Coronary artery (tissue), 2 donors: ENCODE measurements around the gene TIMP1.
A peak's percentile ranks its signal among the peaks of the same experiment; 100 is the strongest.

ENCODE experiments used
- DNase-seq: peaks from one replicate; pipeline ENCODE4 v3.0.0-alpha.2; 2017; ENCODE audit warnings: low spot score
- H3K27ac ChIP-seq, 2 donors: fragments of 200-600 bp; sonication (generic); one replicate each; pipeline ENCODE4 v1.5.1; 2016 to 2019
- H3K4me3 ChIP-seq: fragments of 200-600 bp; sonication (generic); 2 replicates; pipeline ENCODE4 v1.5.1; 2016; ENCODE audit warnings: mild to moderate bottlenecking, moderate library complexity
- CTCF ChIP-seq: fragments of 200-600 bp; sonication (generic); IDR thresholded peaks from one replicate; pipeline ENCODE4 v1.5.1; 2019; ENCODE audit warnings: antibody characterized with exemption

Gene TIMP1

DNA sequence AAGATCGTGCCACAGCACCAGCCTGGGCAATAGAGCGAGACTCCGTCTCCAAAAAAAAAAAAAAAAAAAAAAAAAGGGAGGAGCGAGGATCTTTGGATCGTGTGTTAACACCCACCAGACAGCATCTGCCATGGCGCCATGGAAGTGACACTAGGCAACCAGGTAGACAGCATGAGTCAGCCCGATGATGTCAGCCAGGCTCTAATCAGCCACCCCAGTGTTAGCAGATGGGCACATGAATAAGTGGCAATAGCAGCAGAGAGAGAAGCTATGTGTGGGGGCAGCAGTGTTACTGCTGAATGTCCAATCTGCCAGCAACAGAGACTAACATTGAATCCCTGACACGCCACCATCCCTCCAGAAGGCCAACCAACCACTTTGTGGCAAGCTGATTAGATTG lies 30.8 kb downstream of the TIMP1 start:
- TF ChIP-seq CTCF: no peak
- no peak for DNase-seq
- Histone ChIP-seq H3K4me3 (no peak overlapping the region), H3K27ac (no peak overlapping the region)

GRCh38 chrX:47614618-47615017 lies 32.4 kb downstream of the TIMP1 start:
- H3K27ac ChIP-seq: no peak overlapping the region
- TF ChIP-seq CTCF: no peak
- no peak for DNase-seq
- H3K4me3 ChIP-seq: no peak overlapping the region

DNA sequence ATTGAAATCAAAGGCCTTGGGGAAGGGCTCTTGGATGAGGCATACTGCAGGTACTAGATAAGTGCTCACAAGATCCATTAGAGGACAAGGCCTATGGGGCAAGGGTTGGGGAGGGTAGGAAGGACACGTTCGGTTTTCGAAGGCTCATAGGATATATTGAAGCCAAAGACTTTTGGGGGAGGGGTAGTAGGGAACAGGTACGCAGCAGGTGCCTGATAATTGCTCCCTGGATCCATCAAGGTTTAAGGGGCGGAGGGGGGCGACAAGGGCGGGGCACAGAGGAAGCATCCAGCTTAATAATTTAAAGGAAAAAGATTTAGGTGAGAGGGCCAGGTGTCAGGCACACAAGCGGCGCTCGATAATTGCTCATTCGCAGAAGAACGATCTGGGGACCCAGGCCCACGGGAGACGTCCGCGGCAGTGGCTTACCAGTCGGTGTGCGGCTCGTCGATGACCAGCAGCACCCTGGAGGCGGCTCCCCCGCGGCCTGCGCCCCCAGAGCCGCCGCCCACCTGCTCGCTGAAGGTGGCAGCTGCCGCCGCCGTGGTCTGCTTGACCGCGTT lies 36.8 kb downstream of the TIMP1 start:
- Histone ChIP-seq H3K27ac (no peak overlapping the region), H3K4me3 (peak overlapping the region; percentile 67)
- no peak for DNase-seq
- TF ChIP-seq CTCF: no peak

DNA sequence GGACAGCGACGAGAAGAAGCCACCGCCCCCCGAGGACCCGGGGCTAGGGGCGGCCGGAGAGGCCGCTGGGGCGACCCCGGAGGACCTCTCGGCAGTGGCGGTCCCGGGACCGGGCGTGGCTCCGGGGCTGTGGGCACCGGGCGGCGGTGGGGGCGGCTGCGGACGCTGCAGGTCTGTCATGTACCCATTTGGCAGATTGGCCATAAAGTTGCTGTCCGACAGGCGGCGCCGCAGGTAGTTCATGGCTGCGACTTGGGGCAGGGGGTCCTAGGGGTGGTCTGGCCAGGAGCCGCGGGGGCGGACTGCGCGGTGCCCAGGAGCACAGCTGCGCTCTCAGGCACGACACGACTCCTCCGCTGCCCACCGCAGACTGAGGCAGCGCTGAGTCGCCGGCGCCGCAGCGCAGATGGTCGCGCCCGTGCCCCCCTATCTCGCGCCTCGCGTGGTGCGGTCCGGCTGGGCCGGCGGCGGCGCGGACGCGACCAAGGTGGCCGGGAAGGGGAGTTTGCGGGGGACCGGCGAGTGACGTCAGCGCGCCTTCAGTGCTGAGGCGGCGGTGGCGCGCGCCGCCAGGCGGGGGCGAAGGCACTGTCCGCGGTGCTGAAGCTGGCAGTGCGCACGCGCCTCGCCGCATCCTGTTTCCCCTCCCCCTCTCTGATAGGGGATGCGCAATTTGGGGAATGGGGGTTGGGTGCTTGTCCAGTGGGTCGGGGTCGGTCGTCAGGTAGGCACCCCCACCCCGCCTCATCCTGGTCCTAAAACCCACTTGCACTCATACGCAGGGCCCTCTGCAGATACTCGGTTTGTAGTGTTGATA lies 37.5 kb downstream of the TIMP1 start, which contains the start of gene SYN1:
SYN1 (minus strand) TSS at position 372 of the 817 bp plus-strand sequence; CDS start at position 243, 129 bp downstream.
- no peak for TF ChIP-seq CTCF
- no peak for DNase-seq
- Histone ChIP-seq H3K4me3 (peak within 1 kb of the TSS; percentile 67), H3K27ac (no peak within 1 kb of the TSS)

DNA sequence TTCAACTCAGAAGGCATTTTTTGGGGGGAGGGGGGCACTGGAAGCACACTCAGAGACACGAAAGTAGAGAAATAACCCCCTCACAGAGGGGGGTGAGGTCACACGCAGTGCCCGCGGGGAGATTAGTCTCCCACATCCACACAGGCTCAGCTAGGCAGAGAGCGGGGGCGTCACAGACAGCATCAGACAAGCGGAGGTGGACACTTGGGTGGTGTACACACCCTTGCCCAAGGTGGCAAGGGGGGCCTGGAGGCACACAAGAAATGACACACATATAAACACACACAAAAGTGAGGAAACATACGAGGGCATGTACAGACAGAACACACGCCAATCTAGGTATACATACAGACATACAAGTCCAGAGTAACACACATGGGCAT lies 38.1 kb downstream of the TIMP1 start:
- Histone ChIP-seq H3K27ac (no peak overlapping the region), H3K4me3 (no peak overlapping the region)
- DNase-seq: no peak
- no peak for TF ChIP-seq CTCF

GRCh38 chrX:47621851-47622250 lies 39.6 kb downstream of the TIMP1 start:
- Histone ChIP-seq H3K27ac (no peak overlapping the region), H3K4me3 (no peak overlapping the region)
- DNase-seq: peak; percentile 9
- TF ChIP-seq CTCF: no peak

- no peak for DNase-seq
- H3K4me3 ChIP-seq: peak overlapping the region; percentile 53
These were observed 41.3 kb downstream of the TIMP1 start for GRCh38 chrX:47623540-47624027.

More at GRCh38 chrX:47623540-47624027, 41.3 kb downstream of the TIMP1 start:
- no peak overlapping the region for H3K27ac ChIP-seq
- TF ChIP-seq CTCF: no peak
